GM12878 (cell line): ENCODE data around the gene FJX1. TPM values are rescaled to one million over a fixed set of nuclear protein-coding genes. Genes with fewer than 3 reads are reported as not detected.

Source experiments
- ASH2L ChIP-seq: fragments of 300-600, 200-600 bp; sonication (generic); IDR thresholded peaks from 2 replicates; pipeline ENCODE4 v1.6.1; 2017; ENCODE audit warnings: low read depth, mild to moderate bottlenecking, borderline replicate concordance
- BRCA1 ChIP-seq: IDR thresholded peaks from 2 replicates; pipeline ENCODE4 v1.6.1; 2011; ENCODE audit warnings: low read depth, low read length, improper control_type of control experiment
- E2F8 ChIP-seq: fragments of 450-650 bp; IDR thresholded peaks from 2 replicates; pipeline ENCODE4 v1.6.1; 2018; ENCODE audit warnings: mild to moderate bottlenecking, low read depth, moderate library complexity; ENCODE audit not compliant: partially characterized antibody
- EED ChIP-seq: sonication (generic); IDR thresholded peaks from 2 replicates; pipeline ENCODE4 v1.6.1; 2016; ENCODE audit warnings: antibody characterized with exemption, low read depth
- EP300 ChIP-seq, 2 experiments: fragments of 150-350 bp in 1 of 2; IDR thresholded peaks; 2 replicates each; pipeline ENCODE4 v1.6.1; 2011 to 2012; ENCODE audit warnings: low read depth in 2 of 2, low read length in 2 of 2, borderline replicate concordance in 1 of 2, improper control_type of control experiment in 1 of 2, inconsistent platforms in 1 of 2; ENCODE audit not compliant: control insufficient read depth in 1 of 2
- EZH2 ChIP-seq: IDR thresholded peaks from 2 replicates; pipeline ENCODE4 v1.6.1; 2012; ENCODE audit warnings: low read depth, mild to moderate bottlenecking, control low read depth, inconsistent platforms, low read length, borderline replicate concordance; ENCODE audit not compliant: control insufficient read depth
- HDAC2 ChIP-seq: fragments of 200-600 bp; sonication (generic); IDR thresholded peaks from 2 replicates; pipeline ENCODE4 v1.6.1; 2017
- HDAC6 ChIP-seq: fragments of 200-600 bp; sonication (generic); IDR thresholded peaks from one replicate; pipeline ENCODE4 v1.8.0; 2017; ENCODE audit warnings: antibody characterized with exemption; ENCODE audit not compliant: unreplicated experiment
- IRF4 ChIP-seq: IDR thresholded peaks from 2 replicates; pipeline ENCODE4 v1.6.1; 2011; ENCODE audit warnings: low read depth, low read length
- NR2C2 ChIP-seq: IDR thresholded peaks from 2 replicates; pipeline ENCODE4 v1.6.1; 2011; ENCODE audit warnings: borderline replicate concordance, low read depth; ENCODE audit not compliant: control insufficient read depth, insufficient read length
- POLR2A ChIP-seq: IDR thresholded peaks from 2 replicates; pipeline ENCODE4 v1.6.1; 2011; ENCODE audit warnings: low read depth, mild to moderate bottlenecking, low read length
- RB1 ChIP-seq: fragments of 450-650 bp; formaldehyde crosslinking; IDR thresholded peaks from 2 replicates; pipeline ENCODE4 v1.6.1; 2017; ENCODE audit warnings: mild to moderate bottlenecking, borderline replicate concordance
- RCOR1 ChIP-seq: conservative IDR thresholded peaks from 2 replicates; pipeline ENCODE4 v1.6.1; 2012; ENCODE audit warnings: low read depth, low read length, improper control_type of control experiment
- RUNX3 ChIP-seq: IDR thresholded peaks from 2 replicates; pipeline ENCODE4 v1.6.1; 2012; ENCODE audit warnings: low read length, inconsistent platforms
- SMAD5 ChIP-seq: IDR thresholded peaks from 2 replicates; pipeline ENCODE4 v1.6.1; 2016; ENCODE audit warnings: antibody characterized with exemption, low read depth
- STAT1 ChIP-seq: fragments of 450-650 bp; conservative IDR thresholded peaks from 2 replicates; pipeline ENCODE4 v1.6.1; 2014; ENCODE audit warnings: antibody characterized with exemption, mild to moderate bottlenecking
- TARDBP ChIP-seq: IDR thresholded peaks from 2 replicates; pipeline ENCODE4 v1.6.1; 2016; ENCODE audit warnings: borderline replicate concordance
- TCF3 ChIP-seq: IDR thresholded peaks from 2 replicates; pipeline ENCODE4 v1.6.1; 2012; ENCODE audit warnings: low read depth, mild to moderate bottlenecking, low read length, borderline replicate concordance; ENCODE audit not compliant: insufficient read depth
- WRNIP1 ChIP-seq: IDR thresholded peaks from 2 replicates; pipeline ENCODE4 v1.6.1; 2011; ENCODE audit warnings: low read depth, low read length, improper control_type of control experiment, borderline replicate concordance
- ZNF207 ChIP-seq: fragments of 450-650 bp; IDR thresholded peaks from 2 replicates; pipeline ENCODE4 v1.6.1; 2014; ENCODE audit warnings: antibody characterized with exemption, mild to moderate bottlenecking, borderline replicate concordance
- ZNF217 ChIP-seq: fragments of 450-650 bp; IDR thresholded peaks from 2 replicates; pipeline ENCODE4 v1.6.1; 2017; ENCODE audit warnings: antibody characterized with exemption, mild to moderate bottlenecking
- ZNF24 ChIP-seq: fragments of 450-650 bp; IDR thresholded peaks from 2 replicates; pipeline ENCODE4 v1.6.1; 2017; ENCODE audit warnings: antibody characterized with exemption, mild to moderate bottlenecking
- ZNF622 ChIP-seq: fragments of 450-650 bp; IDR thresholded peaks from 2 replicates; pipeline ENCODE4 v1.6.1; 2017; ENCODE audit warnings: mild to moderate bottlenecking, inconsistent platforms
- ZNF687 ChIP-seq: fragments of 450-650 bp; IDR thresholded peaks from 2 replicates; pipeline ENCODE4 v1.6.1; 2017; ENCODE audit warnings: mild to moderate bottlenecking, moderate library complexity
- polyA plus RNA-seq, 11 experiments: library from polyadenylated mRNA; depleted of rRNA in 4 of 11; unstranded in 6 of 11; stranded (reverse) in 5 of 11; fragments of >200 nt; fragmentation: Nextera tagmentation in 4 of 11; fragmentation: Illumina TruSeq in 1 of 11; extraction: Ambion mirVana in 4 of 11; extraction: Trizol in 1 of 11; gene quantifications; 1 replicate in 1 of 11; 2 replicates in 10 of 11; pipeline versions ENCODE4 v1.2.1 to v1.2.3, GENCODE V29; 2011 to 2016; ENCODE audit warnings: inconsistent platforms in 2 of 11, missing spikeins in 2 of 11, low read depth in 1 of 11
- total RNA-seq, 4 experiments: library from RNA; depleted of rRNA in 3 of 4; stranded (reverse); fragments of >200 nt in 3 of 4; fragmentation: Illumina TruSeq in 1 of 4; extraction: Trizol in 1 of 4; gene quantifications; 2 replicates each; pipeline versions ENCODE4 v1.2.1 to v1.2.3, GENCODE V29; 2013 to 2021
- TF ChIP-seq, protein P1 (sequence below): IDR thresholded peaks from 2 replicates; pipeline ENCODE4 v1.6.1; 2012; ENCODE audit warnings: low read depth, low read length, improper control_type of control experiment

Gene FJX1
- total and polyA plus RNA-seq, 10 of the 15 experiments (the other 5 are each of a cell fraction or from before 2014, with no cell fraction given) = 1.7 to 26.1 (median 10.0) TPM

GRCh38 chr11:35662649-35663407, 44.6 kb downstream of the FJX1 start, which contains the start of gene TRIM44 (continued):
- TF ChIP-seq HDAC6 (no peak), ZNF207 (0 out of 2 replicates have a peak, but pooled peaks have one; percentile 72), SMAD5 (no peak), RCOR1 (no peak; the same call in 1 of the 2 replicates), BRCA1 (no peak), RUNX3 (no peak), HDAC2 (peak; percentile 96), RB1 (0 out of 2 replicates have a peak, but pooled peaks have one; percentile 76), ZNF24 (no peak), EP300 (IDR thresholded peaks at IDR 0.05; ENCODE audit: borderline replicate concordance in 1 of 2, control insufficient read depth in 1 of 2, low read depth in 2 of 2, low read length in 2 of 2) (0 out of 4 replicates have a peak, but pooled peaks of 1 of the 2 experiments have one; percentile 19), STAT1 (peak; percentile 74; the same call in 1 of the 2 replicates), ZNF687 (peak; percentile 99), WRNIP1 (no peak), ASH2L (peak; percentile 96; the same call in 1 of the 2 replicates), TCF3 (0 out of 2 replicates have a peak, but pooled peaks have one; percentile 32), ZNF217 (peak; percentile 63; the same call in 1 of the 2 replicates), EZH2 (no peak), POLR2A (peak; percentile 89), EED (peak; percentile 54; the same call in 1 of the 2 replicates), NR2C2 (peak; percentile 52), IRF4 (no peak), TARDBP (peak; percentile 78), ZNF622 (no peak), E2F8 (no peak)
- TF ChIP-seq, protein P1, sequence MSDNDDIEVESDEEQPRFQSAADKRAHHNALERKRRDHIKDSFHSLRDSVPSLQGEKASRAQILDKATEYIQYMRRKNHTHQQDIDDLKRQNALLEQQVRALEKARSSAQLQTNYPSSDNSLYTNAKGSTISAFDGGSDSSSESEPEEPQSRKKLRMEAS = peak; percentile 99
